Measurements from ENCODE around the gene TMEM242.

Gene TMEM242

DNA sequence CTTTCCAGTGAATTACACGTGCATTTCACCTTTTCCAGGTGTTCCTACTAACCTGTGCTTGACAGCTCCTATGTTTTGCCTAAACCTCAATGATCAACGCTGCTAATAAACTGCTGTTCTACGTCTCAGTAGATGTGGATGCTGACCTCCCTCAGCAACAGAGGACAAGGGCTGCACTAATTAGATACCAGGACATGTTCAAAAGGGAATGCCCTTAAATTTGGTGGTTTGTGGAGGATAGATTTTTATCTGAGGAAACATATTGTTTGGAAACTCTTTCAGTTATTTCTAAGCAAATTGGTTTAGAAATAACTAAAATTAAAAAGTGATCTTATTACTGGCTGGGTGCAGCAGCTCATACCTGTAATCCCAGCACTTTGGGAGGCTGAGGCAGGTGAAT, 38.6 kb upstream of the TMEM242 start:
- peaks cover 3% of the 10 kb centered on the region for H3K27me3 ChIP-seq (ENCODE audit: insufficient read depth, low read length, poor library complexity, severe bottlenecking)
- H3F3A ChIP-seq (ENCODE audit: low read depth): no peaks in the 10 kb centered on the region
- no peaks in the 10 kb centered on the region for H3K9me2 ChIP-seq (replicated peaks; ENCODE audit: low read depth, low read length)
- no peak overlapping the region for H2AFZ ChIP-seq (ENCODE audit: low read length)
- no peak overlapping the region for H3K9ac ChIP-seq (ENCODE audit: low read depth, low read length, poor library complexity, severe bottlenecking)
- no peaks in the 10 kb centered on the region for H3K79me2 ChIP-seq (ENCODE audit: insufficient read depth, low read length)
- H3K4me3 ChIP-seq (ENCODE audit: low read length, poor library complexity, severe bottlenecking): no peak overlapping the region
- no peaks in the 10 kb centered on the region for H3K9me3 ChIP-seq (ENCODE audit: insufficient read depth, low read depth, low read length)
- no peaks in the 10 kb centered on the region for H3K36me3 ChIP-seq (ENCODE audit: insufficient read depth, low read length)
- no peaks in the 10 kb centered on the region for H3K4me1 ChIP-seq (ENCODE audit: insufficient read depth, low read length, poor library complexity, severe bottlenecking)
- no peak overlapping the region for H3K4me2 ChIP-seq (ENCODE audit: low read depth, low read length, poor library complexity, severe bottlenecking)
- TF ChIP-seq, protein P1, sequence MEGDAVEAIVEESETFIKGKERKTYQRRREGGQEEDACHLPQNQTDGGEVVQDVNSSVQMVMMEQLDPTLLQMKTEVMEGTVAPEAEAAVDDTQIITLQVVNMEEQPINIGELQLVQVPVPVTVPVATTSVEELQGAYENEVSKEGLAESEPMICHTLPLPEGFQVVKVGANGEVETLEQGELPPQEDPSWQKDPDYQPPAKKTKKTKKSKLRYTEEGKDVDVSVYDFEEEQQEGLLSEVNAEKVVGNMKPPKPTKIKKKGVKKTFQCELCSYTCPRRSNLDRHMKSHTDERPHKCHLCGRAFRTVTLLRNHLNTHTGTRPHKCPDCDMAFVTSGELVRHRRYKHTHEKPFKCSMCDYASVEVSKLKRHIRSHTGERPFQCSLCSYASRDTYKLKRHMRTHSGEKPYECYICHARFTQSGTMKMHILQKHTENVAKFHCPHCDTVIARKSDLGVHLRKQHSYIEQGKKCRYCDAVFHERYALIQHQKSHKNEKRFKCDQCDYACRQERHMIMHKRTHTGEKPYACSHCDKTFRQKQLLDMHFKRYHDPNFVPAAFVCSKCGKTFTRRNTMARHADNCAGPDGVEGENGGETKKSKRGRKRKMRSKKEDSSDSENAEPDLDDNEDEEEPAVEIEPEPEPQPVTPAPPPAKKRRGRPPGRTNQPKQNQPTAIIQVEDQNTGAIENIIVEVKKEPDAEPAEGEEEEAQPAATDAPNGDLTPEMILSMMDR (conservative IDR thresholded peaks at IDR 0.05; ENCODE audit: low read length): no peak
- TF ChIP-seq EZH2phosphoT487 (IDR thresholded peaks at IDR 0.05; ENCODE audit: borderline replicate concordance): no peak
- H4K20me1 ChIP-seq (ENCODE audit: insufficient read depth, low read length, poor library complexity, severe bottlenecking): no peaks in the 10 kb centered on the region

DNA sequence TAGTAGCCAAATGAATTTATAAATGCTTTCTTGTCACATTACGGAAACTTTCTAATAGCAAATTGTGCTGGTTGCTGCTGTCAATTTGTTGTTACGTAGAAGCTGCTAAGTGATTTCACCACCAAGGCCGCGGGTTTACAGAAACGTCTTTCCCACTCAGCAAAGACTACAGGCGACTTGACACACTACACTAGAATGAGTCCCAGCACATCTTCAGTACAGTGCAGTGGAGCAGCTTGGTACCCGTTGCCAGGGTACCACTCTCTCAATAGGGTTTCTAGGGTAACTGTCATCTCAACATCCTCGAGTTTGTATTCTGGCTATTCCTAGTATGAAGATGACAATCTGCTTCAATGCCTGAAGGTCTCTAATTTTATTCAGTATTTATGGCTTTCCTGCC, 35.0 kb upstream of the TMEM242 start:
- Histone ChIP-seq H3F3A (ENCODE audit: low read depth) (no peaks in the 10 kb centered on the region), H3K9ac (ENCODE audit: low read depth, low read length, poor library complexity, severe bottlenecking) (no peak overlapping the region), H2AFZ (ENCODE audit: low read length) (no peak overlapping the region), H3K79me2 (ENCODE audit: insufficient read depth, low read length) (no peaks in the 10 kb centered on the region), H3K36me3 (ENCODE audit: insufficient read depth, low read length) (no peaks in the 10 kb centered on the region), H3K4me2 (ENCODE audit: low read depth, low read length, poor library complexity, severe bottlenecking) (no peak overlapping the region), H3K9me3 (ENCODE audit: insufficient read depth, low read depth, low read length) (no peaks in the 10 kb centered on the region), H4K20me1 (ENCODE audit: insufficient read depth, low read length, poor library complexity, severe bottlenecking) (no peaks in the 10 kb centered on the region), H3K9me2 (replicated peaks; ENCODE audit: low read depth, low read length) (no peaks in the 10 kb centered on the region), H3K4me1 (ENCODE audit: insufficient read depth, low read length, poor library complexity, severe bottlenecking) (no peaks in the 10 kb centered on the region), H3K4me3 (ENCODE audit: low read length, poor library complexity, severe bottlenecking) (no peak overlapping the region), H3K27me3 (ENCODE audit: insufficient read depth, low read length, poor library complexity, severe bottlenecking) (peaks cover under 1% of the 10 kb centered on the region)
- TF ChIP-seq, protein P1 (conservative IDR thresholded peaks at IDR 0.05; ENCODE audit: low read length): no peak

DNA sequence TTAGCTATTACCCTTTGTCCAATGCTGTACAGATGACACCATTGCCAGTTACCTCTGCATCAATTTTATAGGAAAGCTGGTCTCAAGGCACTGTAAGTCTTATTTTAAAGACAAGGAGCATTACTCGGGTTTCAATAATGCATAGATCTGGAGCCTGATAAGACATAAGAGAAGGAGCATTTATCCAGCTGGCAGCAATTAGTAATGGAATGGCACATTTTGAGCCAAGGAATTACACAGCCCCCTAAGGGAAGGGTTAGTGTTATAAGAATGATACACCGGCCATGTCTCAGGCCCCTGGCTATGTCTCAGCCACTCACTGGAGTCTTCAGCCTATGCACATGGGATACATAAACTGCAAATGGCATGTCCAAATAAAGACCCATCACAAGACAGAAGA, 23.1 kb upstream of the TMEM242 start:
- Histone ChIP-seq H3K27me3 (ENCODE audit: insufficient read depth, low read length, poor library complexity, severe bottlenecking) (peaks cover 6% of the 10 kb centered on the region), H3K79me2 (ENCODE audit: insufficient read depth, low read length) (no peaks in the 10 kb centered on the region), H3K9me2 (replicated peaks; ENCODE audit: low read depth, low read length) (no peaks in the 10 kb centered on the region), H3K9me3 (ENCODE audit: insufficient read depth, low read depth, low read length) (no peaks in the 10 kb centered on the region), H3K9ac (ENCODE audit: low read depth, low read length, poor library complexity, severe bottlenecking) (no peak overlapping the region), H3K4me3 (ENCODE audit: low read length, poor library complexity, severe bottlenecking) (no peak overlapping the region), H2AFZ (ENCODE audit: low read length) (no peak overlapping the region), H3F3A (ENCODE audit: low read depth) (no peaks in the 10 kb centered on the region), H4K20me1 (ENCODE audit: insufficient read depth, low read length, poor library complexity, severe bottlenecking) (no peaks in the 10 kb centered on the region), H3K4me1 (ENCODE audit: insufficient read depth, low read length, poor library complexity, severe bottlenecking) (no peaks in the 10 kb centered on the region), H3K4me2 (ENCODE audit: low read depth, low read length, poor library complexity, severe bottlenecking) (no peak overlapping the region), H3K36me3 (ENCODE audit: insufficient read depth, low read length) (no peaks in the 10 kb centered on the region)
- no peak for TF ChIP-seq EZH2phosphoT487 (IDR thresholded peaks at IDR 0.05; ENCODE audit: borderline replicate concordance)
- TF ChIP-seq, protein P1 (conservative IDR thresholded peaks at IDR 0.05; ENCODE audit: low read length): no peak

Data from Loucy (cell line).